ENCODE results near the gene MACROD1. TPM values are rescaled to one million over a fixed set of nuclear protein-coding genes. Genes with fewer than 3 reads are reported as not detected.

MACROD1 gene
- total RNA-seq, 1 donor from 2014 or later, result 61.4 TPM

- Histone ChIP-seq H3K9me3 (no peaks in the 10 kb centered on the region), H3K27me3 (no peaks in the 10 kb centered on the region), H3K27ac (no peak overlapping the region), H3K36me3 (no peaks in the 10 kb centered on the region), H3K4me3 (no peak overlapping the region), H3K4me1 (no peaks in the 10 kb centered on the region)
- no peak for DNase-seq (ENCODE audit: extremely low spot score in 2 of 2)
- intact Hi-C loops (cut with DNase I), result no loop called here
- TF ChIP-seq POLR2A (IDR thresholded peaks at IDR 0.05) (no peak), POLR2AphosphoS5 (IDR thresholded peaks at IDR 0.05; ENCODE audit: insufficient read depth in 1 of 2, low read depth in 1 of 2) (no peak), CTCF (IDR thresholded peaks at IDR 0.05) (no peak)
Measured at GRCh38 chr11:64110465-64111375, 55.2 kb downstream of the MACROD1 start.

- Histone ChIP-seq H3K27me3 (no peaks in the 10 kb centered on the region), H3K4me1 (no peaks in the 10 kb centered on the region), H3K36me3 (no peaks in the 10 kb centered on the region), H3K4me3 (no peak overlapping the region), H3K9me3 (no peaks in the 10 kb centered on the region), H3K27ac (no peak overlapping the region)
- TF ChIP-seq POLR2AphosphoS5 (IDR thresholded peaks at IDR 0.05; ENCODE audit: insufficient read depth in 1 of 2, low read depth in 1 of 2), result no peak
- TF ChIP-seq CTCF (IDR thresholded peaks at IDR 0.05), result no peak
- no peak for TF ChIP-seq POLR2A (IDR thresholded peaks at IDR 0.05)
- no peak for DNase-seq (ENCODE audit: extremely low spot score in 2 of 2)
- intact Hi-C loops (cut with DNase I), result no loop called here
Measured at GRCh38 chr11:64109332-64109731, 56.6 kb downstream of the MACROD1 start.

- TF ChIP-seq POLR2A (IDR thresholded peaks at IDR 0.05), result no peak
- no peak for TF ChIP-seq CTCF (IDR thresholded peaks at IDR 0.05)
- no peak for TF ChIP-seq POLR2AphosphoS5 (IDR thresholded peaks at IDR 0.05; ENCODE audit: insufficient read depth in 1 of 2, low read depth in 1 of 2)
- H3K4me3 ChIP-seq, result no peak overlapping the region
- H3K4me1 ChIP-seq, result peaks cover 3% of the 10 kb centered on the region
- no peak overlapping the region for H3K27ac ChIP-seq
- no peaks in the 10 kb centered on the region for H3K36me3 ChIP-seq
- intact Hi-C loops (cut with DNase I), result no loop called here
- DNase-seq (ENCODE audit: extremely low spot score in 2 of 2), result no peak
- H3K9me3 ChIP-seq, result no peaks in the 10 kb centered on the region
- H3K27me3 ChIP-seq, result no peaks in the 10 kb centered on the region
Measured at GRCh38 chr11:64107303-64107702, 58.6 kb downstream of the MACROD1 start.

GRCh38 chr11:64104632-64105031, 61.3 kb downstream of the MACROD1 start:
- no peaks in the 10 kb centered on the region for H3K36me3 ChIP-seq
- no peak overlapping the region for H3K4me3 ChIP-seq
- H3K27ac ChIP-seq, result no peak overlapping the region
- TF ChIP-seq POLR2AphosphoS5 (IDR thresholded peaks at IDR 0.05; ENCODE audit: insufficient read depth in 1 of 2, low read depth in 1 of 2), result no peak
- TF ChIP-seq POLR2A (IDR thresholded peaks at IDR 0.05), result no peak
- TF ChIP-seq CTCF (IDR thresholded peaks at IDR 0.05), result no peak
- peaks cover 20% of the 10 kb centered on the region for H3K4me1 ChIP-seq
- intact Hi-C loops (cut with DNase I), result no loop called here
- no peaks in the 10 kb centered on the region for H3K27me3 ChIP-seq
- no peaks in the 10 kb centered on the region for H3K9me3 ChIP-seq
- DNase-seq (ENCODE audit: extremely low spot score in 2 of 2), result no peak
